ENCODE measurements around the gene LSM4.

LSM4 gene

GRCh38 chr19:18310966-18311365, 11.9 kb downstream of the LSM4 start:
- DNase-seq (ENCODE audit: low read depth) = no peak

- no peak for DNase-seq (ENCODE audit: low read depth)
These were observed 12.6 kb downstream of the LSM4 start for GRCh38 chr19:18310118-18310909.

DNA sequence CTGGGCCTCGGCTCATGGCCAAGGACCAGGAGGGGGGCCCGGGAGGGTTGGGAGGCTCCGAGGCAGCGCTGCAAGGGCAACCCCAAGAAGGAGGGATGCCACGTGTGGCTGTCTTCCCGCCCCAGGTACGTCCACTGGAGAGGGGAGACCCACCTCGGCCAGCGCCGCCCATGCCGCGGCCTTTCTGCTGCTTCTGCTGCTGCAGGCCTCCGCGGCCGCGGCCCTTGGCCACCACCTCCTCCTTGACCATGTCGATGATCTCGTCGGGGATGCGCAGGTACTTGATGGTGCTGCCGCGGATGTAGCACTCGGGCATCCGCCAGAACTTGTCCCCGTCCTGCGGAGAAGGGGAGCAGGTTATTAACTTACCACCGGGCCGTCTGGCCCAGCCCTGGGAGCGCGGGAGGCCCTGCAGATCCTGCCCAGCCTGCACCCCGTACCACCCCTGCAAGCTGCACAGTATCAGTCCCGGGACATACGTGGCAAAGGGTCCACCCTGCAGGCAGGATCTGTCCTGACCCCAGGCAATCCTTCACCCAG, 13.3 kb downstream of the LSM4 start:
- no peak for DNase-seq (ENCODE audit: low read depth)

- DNase-seq (ENCODE audit: low read depth) = no peak
These were observed 13.9 kb downstream of the LSM4 start for GRCh38 chr19:18308948-18309325.

DNA sequence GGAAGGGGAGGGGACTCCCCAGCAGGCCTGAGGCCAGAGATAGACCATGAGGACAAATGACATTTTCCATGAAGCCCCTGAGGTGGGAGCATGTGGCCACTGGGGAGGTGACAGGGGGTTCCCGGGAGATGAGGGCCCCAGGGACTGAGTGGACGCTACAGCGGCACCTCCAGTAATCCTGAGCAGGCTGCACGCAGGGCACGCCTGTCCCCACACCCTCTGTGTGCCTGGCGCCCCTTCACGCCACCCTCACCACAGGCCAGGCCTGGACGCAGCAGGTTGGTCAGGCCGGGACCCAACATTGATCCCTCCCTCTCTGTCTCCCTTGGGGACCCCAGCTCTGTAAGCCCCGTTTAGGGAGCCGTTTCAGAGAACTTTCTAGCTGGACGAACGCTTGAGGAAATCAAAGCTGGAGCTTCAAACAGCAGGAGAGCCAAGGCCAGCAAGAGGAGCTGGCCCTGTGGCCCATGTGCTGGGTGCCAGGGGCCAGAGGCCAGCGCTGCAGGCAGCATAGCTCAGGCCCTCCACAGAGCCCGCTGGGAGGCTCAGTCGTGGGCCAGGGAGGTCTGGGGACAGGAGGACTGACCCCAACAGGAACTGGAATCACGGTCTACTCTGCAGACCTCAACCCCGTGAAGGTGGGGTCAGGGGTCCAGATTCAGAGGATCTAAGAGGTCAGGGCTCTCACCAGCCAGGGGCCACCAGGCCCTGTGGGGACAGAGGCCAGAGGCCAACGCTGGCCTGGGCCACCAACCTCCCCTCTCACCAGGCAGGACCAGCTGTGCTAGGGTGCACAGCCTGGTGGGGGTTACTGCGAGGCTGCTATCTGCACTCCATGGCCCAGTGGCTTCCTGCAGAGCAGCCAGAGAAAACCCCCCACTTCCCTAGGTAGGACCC, 14.6 kb downstream of the LSM4 start:
- DNase-seq (ENCODE audit: low read depth) = no peak

DNA sequence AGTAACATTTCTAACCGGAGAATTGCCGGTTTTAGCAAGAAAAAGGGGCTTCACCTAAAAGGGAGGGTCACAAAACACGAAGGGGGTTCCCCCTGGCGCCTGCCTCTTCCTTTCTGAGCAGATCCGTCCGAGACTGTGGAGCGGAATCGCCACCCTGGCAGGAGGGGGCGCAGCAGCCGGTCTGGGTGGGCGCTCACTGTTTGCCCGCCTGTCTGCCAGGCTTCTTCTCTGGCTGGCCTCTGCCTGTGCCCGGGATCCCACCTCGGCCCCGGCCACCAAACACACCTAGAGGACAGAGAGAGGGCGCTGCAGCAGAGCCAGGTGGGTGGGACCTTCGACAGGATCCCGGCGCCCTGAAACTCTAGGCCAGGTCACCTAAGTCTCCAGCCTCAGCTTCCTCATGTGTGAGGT, 15.6 kb downstream of the LSM4 start:
- no peak for DNase-seq (ENCODE audit: low read depth)

DNA sequence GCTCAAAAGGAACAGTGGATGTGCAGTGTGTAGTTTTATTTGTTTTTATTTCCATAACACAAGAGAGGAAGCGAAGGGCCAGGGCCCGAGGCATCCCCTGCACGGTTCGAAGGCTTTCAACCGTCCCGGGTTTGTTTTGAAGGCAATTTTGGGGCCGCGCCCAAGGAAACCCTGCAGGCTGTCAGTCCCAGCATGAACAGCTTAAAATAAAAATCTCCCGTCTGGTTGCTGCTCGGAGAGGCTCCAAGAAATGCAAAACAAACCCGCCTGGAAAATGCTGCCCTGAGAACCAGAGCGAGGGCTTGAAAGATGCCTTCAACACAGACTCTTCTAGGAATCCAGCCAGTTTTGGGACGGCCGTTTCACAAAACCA, 16.0 kb downstream of the LSM4 start:
- no peak for DNase-seq (ENCODE audit: low read depth)

- no peak for DNase-seq (ENCODE audit: low read depth)
These were observed 16.5 kb downstream of the LSM4 start for GRCh38 chr19:18306209-18306887.

- DNase-seq (ENCODE audit: low read depth) = peak; percentile 78
These were observed 18.2 kb downstream of the LSM4 start for GRCh38 chr19:18304458-18305310.

- DNase-seq (ENCODE audit: low read depth) = no peak
These were observed 18.7 kb downstream of the LSM4 start for GRCh38 chr19:18304208-18304457.

DNA sequence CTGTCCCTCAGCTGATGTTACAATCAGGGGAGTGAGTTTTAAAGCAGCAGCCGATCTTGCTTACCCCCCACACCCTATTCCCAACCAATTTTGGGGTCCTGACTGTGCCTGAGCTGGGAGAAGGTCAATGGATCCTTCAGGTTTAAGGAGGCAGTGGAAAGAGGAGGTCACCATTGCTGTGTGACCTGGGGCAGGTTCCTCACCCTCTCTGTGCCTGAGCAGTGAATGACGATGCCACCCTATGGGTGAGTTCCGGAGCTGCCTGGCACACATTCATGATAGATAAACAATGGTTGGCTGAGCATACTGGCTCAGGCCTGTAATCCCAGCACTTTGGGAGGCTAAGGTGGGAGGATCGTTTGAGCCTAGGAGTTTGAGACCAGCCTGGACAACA, 21.2 kb downstream of the LSM4 start:
- no peak for DNase-seq (ENCODE audit: low read depth)

GRCh38 chr19:18300930-18301717, 21.8 kb downstream of the LSM4 start:
- no peak for DNase-seq (ENCODE audit: low read depth)

DNA sequence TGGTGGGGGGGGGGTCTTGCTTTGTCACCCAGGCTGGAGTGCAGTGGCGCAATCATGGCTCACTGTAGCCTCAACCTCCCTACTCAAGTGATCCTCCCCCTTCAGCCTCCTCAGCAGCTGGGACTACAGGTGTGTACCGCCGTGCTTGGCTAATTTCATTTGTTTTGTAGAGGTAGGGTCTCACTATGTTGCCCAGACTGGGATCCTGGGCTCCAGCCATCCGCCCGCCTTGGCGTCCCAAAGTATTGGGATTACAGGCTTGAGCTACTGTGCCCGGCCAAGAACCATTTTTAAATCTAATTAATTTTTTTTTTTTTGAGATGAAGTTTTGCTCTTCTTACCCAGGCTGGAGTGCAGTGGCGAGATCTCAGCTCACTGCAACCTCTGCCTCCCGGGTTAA, 23.2 kb downstream of the LSM4 start:
- DNase-seq (ENCODE audit: low read depth) = no peak

GRCh38 chr19:18298601-18299000, 24.3 kb downstream of the LSM4 start:
- DNase-seq (ENCODE audit: low read depth) = no peak

GRCh38 chr19:18297308-18297707, 25.6 kb downstream of the LSM4 start:
- no peak for DNase-seq (ENCODE audit: low read depth)

DNA sequence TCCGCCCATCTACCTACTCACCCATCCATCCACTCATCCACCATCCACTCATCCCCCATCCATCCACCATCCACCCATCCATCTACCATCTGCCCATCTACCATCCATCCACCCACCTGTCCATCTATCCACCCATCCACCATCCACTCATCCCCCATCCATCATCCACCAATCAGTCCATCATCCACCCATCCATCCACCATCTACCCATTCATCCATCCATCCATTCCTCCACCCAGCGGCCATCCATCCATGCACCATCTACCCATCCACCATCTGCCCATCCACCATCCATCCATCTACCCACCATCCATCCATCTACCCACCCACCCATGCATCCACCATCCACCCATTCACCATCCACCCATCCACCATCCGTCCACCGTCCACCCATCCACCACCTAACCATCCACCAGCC, 27.8 kb downstream of the LSM4 start:
- DNase-seq (ENCODE audit: low read depth) = no peak

DNA sequence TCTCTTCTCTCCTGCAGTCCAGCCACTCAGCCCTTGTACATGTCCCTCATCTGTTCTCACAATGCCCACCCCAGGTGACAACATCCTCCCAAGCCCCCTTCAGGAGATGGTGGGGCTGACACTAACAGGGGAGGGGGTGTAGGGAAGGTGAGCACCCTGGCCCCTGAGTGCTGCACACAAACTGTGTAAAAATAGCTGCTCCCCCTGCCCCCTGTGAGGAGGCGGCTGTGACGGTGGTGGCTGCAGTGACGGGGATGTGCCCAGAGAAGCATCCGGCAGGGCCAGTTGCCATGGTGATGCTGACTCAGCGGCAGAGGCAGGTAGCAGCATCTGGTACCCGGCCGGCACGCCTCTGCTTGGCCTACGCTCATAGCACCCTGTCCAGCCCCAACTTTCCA, 28.4 kb downstream of the LSM4 start:
- peak; percentile 95 for DNase-seq (ENCODE audit: low read depth)

DNA sequence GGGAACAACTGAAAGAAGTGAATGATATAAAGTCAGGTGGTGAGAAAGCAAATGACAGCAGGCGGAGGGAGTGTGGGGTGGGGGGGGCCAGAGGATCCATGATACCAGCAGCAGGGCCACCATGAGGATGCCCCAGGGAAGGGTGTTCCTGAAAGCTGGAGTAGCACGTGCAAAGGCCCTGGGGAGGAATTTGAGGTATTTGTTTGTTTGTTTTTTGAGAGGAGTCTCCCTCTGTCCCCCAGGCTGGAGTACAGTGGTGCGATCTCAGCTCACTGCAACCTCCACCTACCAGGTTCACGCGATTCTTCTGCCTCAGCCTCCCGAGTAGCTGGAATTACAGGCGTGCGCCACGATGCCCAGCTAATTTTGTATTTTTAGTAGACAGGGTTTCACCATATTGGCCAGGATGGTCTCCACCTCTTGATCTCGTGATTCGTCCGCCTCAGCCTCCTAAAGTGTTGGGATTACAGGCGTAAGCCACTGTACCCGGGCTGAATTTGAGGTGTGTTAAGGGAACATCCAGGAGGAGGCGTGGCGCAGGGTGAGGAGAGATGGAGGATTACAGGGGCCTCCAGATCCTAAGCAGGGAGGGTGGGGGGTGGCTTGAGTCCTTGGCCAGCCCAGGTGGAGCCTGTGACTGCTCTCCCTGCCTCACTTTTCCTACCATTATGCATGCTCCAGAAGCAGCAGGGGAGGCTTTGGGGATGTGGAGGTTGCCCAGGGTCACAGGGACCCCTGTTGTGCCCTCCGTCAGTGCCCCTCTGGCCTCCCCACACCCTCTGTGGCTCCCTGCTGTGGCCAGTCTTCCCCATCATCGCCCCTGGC, 29.0 kb downstream of the LSM4 start:
- DNase-seq (ENCODE audit: low read depth) = no peak

- DNase-seq (ENCODE audit: low read depth) = no peak
These were observed 29.9 kb downstream of the LSM4 start for GRCh38 chr19:18292810-18293641.

Measured in T-helper 22 cell (primary cell).